ENCODE measurements around the gene LAMA2.

DNA sequence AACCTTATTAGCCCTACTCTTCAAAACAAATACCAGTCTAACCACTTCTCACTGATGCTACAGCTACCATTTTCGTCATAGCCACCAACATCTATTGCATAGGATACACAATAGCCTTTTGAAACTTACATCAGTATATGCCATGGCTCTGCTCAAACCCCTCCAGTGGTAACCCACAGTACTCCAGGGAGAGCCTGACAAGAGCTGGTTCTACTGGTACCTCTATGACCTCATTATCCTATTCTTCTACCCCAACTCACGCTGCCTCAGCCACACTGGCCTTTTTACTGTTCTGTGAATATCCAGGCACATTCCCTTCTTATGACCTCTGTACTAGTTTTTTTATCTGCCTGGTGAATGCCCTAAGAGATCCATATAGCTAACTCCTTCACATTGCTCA lies 669.5 kb downstream of the LAMA2 start:
- no peak for TF ChIP-seq SP1 (IDR thresholded peaks at IDR 0.05; ENCODE audit: low read depth)
- TF ChIP-seq, protein P1, sequence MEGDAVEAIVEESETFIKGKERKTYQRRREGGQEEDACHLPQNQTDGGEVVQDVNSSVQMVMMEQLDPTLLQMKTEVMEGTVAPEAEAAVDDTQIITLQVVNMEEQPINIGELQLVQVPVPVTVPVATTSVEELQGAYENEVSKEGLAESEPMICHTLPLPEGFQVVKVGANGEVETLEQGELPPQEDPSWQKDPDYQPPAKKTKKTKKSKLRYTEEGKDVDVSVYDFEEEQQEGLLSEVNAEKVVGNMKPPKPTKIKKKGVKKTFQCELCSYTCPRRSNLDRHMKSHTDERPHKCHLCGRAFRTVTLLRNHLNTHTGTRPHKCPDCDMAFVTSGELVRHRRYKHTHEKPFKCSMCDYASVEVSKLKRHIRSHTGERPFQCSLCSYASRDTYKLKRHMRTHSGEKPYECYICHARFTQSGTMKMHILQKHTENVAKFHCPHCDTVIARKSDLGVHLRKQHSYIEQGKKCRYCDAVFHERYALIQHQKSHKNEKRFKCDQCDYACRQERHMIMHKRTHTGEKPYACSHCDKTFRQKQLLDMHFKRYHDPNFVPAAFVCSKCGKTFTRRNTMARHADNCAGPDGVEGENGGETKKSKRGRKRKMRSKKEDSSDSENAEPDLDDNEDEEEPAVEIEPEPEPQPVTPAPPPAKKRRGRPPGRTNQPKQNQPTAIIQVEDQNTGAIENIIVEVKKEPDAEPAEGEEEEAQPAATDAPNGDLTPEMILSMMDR (IDR thresholded peaks at IDR 0.05 in 2 of 3, conservative IDR thresholded peaks at IDR 0.05 in 1 of 3; ENCODE audit: borderline replicate concordance in 1 of 3, insufficient read depth in 1 of 3, low read depth in 2 of 3, low read length in 2 of 3) = no peak
- no peak for TF ChIP-seq ZFX (IDR thresholded peaks at IDR 0.05)
- no peak for TF ChIP-seq POLR2AphosphoS5 (IDR thresholded peaks at IDR 0.05; ENCODE audit: low read depth, low read length)
- no peak for TF ChIP-seq EZH2 (IDR thresholded peaks at IDR 0.05)
- TF ChIP-seq RAD21 (IDR thresholded peaks at IDR 0.05; ENCODE audit: low read depth) = no peak
- no peak for TF ChIP-seq SIN3A (IDR thresholded peaks at IDR 0.05; ENCODE audit: low read depth)
- no peak for TF ChIP-seq JUND (IDR thresholded peaks at IDR 0.05)
- TF ChIP-seq, protein P2, sequence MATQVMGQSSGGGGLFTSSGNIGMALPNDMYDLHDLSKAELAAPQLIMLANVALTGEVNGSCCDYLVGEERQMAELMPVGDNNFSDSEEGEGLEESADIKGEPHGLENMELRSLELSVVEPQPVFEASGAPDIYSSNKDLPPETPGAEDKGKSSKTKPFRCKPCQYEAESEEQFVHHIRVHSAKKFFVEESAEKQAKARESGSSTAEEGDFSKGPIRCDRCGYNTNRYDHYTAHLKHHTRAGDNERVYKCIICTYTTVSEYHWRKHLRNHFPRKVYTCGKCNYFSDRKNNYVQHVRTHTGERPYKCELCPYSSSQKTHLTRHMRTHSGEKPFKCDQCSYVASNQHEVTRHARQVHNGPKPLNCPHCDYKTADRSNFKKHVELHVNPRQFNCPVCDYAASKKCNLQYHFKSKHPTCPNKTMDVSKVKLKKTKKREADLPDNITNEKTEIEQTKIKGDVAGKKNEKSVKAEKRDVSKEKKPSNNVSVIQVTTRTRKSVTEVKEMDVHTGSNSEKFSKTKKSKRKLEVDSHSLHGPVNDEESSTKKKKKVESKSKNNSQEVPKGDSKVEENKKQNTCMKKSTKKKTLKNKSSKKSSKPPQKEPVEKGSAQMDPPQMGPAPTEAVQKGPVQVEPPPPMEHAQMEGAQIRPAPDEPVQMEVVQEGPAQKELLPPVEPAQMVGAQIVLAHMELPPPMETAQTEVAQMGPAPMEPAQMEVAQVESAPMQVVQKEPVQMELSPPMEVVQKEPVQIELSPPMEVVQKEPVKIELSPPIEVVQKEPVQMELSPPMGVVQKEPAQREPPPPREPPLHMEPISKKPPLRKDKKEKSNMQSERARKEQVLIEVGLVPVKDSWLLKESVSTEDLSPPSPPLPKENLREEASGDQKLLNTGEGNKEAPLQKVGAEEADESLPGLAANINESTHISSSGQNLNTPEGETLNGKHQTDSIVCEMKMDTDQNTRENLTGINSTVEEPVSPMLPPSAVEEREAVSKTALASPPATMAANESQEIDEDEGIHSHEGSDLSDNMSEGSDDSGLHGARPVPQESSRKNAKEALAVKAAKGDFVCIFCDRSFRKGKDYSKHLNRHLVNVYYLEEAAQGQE (IDR thresholded peaks at IDR 0.05; ENCODE audit: low read depth) = no peak
- TF ChIP-seq, protein P3, sequence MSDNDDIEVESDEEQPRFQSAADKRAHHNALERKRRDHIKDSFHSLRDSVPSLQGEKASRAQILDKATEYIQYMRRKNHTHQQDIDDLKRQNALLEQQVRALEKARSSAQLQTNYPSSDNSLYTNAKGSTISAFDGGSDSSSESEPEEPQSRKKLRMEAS (IDR thresholded peaks at IDR 0.05) = no peak
- TF ChIP-seq POLR2A (IDR thresholded peaks at IDR 0.05; ENCODE audit: borderline replicate concordance, extremely low read depth, insufficient read depth, insufficient read length) = no peak
